ENCODE results near the gene DAAM1.

Gene DAAM1

DNA sequence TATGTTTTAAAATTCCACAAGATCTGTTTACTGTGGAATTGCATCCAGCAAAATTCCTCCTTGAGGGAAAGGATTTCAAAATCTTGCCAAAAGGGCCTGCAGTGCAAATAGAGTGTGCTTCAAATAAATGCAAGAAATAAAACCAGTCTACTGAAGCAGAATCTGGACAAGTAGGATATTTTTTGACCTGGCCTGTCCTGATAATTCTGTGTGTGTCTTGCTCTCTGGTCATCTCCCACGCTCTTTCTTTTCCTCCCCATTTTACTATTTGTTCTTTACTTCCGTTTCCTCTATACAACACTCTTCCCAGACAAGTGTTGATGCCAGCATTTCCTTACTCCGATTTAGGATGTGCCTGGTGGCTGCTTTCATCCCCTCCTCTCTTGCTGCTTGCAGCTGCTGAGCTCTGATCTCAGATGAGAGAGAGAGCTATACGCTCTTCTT is 160.8 kb downstream of the DAAM1 start:
- TF ChIP-seq, protein P1, sequence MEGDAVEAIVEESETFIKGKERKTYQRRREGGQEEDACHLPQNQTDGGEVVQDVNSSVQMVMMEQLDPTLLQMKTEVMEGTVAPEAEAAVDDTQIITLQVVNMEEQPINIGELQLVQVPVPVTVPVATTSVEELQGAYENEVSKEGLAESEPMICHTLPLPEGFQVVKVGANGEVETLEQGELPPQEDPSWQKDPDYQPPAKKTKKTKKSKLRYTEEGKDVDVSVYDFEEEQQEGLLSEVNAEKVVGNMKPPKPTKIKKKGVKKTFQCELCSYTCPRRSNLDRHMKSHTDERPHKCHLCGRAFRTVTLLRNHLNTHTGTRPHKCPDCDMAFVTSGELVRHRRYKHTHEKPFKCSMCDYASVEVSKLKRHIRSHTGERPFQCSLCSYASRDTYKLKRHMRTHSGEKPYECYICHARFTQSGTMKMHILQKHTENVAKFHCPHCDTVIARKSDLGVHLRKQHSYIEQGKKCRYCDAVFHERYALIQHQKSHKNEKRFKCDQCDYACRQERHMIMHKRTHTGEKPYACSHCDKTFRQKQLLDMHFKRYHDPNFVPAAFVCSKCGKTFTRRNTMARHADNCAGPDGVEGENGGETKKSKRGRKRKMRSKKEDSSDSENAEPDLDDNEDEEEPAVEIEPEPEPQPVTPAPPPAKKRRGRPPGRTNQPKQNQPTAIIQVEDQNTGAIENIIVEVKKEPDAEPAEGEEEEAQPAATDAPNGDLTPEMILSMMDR (IDR thresholded peaks at IDR 0.05; ENCODE audit: low read length, missing control alignments) = no peak
- peak; percentile 47 for DNase-seq (ENCODE audit: low read depth)

DNA sequence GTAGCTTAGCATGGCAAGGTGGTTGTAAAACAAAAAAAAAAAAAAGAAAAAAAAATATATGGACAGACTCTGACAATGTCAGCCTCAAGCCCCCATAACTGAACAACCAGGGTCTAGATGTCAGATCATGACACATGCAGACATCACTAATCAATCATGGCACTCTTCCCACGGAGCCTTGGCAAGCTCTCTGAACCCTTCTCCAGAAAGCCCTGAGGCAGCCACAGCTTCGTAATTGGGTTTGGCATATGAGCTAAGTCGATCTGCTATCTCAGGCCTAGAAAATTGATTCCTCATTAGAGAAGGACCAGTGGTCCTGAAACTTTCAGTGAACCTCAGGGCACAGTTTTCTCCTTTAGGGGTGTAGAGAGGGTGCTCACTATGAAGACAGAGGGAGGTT is 164.5 kb downstream of the DAAM1 start:
- DNase-seq (ENCODE audit: low read depth) = no peak

More for the DNA sequence above, 160.8 kb downstream of the DAAM1 start:
- no peak overlapping the region for H3K4me3 ChIP-seq (replicated peaks; ENCODE audit: low read depth, low read length)

DNA sequence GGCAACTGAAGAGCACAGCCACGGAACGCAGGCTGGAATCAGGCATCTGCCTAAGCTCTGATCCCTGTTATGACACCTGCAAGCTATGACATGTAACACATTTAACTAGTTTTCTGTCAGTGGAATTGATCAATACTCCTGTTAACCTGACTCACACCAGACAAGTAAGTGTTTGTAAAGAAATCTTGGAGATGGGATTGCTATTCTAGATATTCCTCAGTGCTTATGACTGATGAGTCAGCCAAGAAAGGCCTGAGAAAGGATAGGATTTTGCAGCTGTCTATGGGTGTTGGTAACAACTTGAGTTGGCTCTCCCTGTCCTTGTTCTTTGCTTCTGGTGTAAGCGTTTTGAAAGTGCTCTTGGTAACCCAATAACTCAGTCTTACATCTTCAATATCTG is 166.2 kb downstream of the DAAM1 start:
- TF ChIP-seq, protein P1 (IDR thresholded peaks at IDR 0.05; ENCODE audit: low read length, missing control alignments) = no peak
- DNase-seq (ENCODE audit: low read depth) = peak; percentile 35

More for the DNA sequence above, 164.5 kb downstream of the DAAM1 start:
- TF ChIP-seq, protein P1 (IDR thresholded peaks at IDR 0.05; ENCODE audit: low read length, missing control alignments) = no peak
- no peak overlapping the region for H3K4me3 ChIP-seq (replicated peaks; ENCODE audit: low read depth, low read length)

DNA sequence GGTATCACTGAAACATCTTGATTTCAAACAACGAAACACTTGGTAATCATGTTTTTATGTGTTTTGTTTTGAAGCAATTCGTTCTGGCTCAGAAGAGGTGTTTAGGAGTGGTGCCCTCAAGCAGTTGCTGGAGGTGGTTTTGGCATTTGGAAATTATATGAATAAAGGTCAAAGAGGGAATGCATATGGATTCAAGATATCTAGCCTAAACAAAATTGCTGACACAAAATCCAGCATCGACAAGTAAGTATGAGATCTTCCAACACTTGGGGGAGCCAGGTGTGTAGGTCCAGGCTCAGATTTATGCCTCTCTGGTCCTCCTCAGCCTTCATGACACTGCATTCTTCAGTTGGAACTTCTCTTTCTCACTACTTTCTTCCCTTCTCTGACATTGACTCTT is 166.6 kb downstream of the DAAM1 start:
- no peak overlapping the region for H3K4me3 ChIP-seq (replicated peaks; ENCODE audit: low read depth, low read length)
- TF ChIP-seq, protein P1 (IDR thresholded peaks at IDR 0.05; ENCODE audit: low read length, missing control alignments) = no peak
- DNase-seq (ENCODE audit: low read depth) = no peak

More for the DNA sequence above, 166.2 kb downstream of the DAAM1 start:
- H3K4me3 ChIP-seq (replicated peaks; ENCODE audit: low read depth, low read length) = no peak overlapping the region

DNA sequence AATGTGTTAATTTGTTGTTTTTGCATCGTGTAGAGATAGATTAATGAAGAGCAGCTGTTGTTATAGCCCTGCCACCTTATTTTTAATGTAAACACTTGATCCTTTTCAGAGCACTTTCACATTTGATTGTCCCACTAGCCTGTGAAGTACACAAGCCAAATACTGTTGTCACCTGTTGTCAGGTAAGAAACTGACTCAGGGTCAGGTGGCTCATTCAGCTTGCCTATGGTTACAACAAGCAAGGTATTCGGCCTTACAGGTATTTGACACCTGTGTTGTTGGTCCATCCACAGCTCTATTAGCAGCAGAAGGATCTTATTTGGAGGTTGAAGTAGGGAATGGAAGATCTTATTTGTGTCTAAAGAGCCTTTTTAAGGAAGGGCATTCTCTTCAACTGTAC is 167.8 kb downstream of the DAAM1 start:
- no peak for DNase-seq (ENCODE audit: low read depth)
- H3K4me3 ChIP-seq (replicated peaks; ENCODE audit: low read depth, low read length) = no peak overlapping the region
- TF ChIP-seq, protein P1 (IDR thresholded peaks at IDR 0.05; ENCODE audit: low read length, missing control alignments) = no peak

DNA sequence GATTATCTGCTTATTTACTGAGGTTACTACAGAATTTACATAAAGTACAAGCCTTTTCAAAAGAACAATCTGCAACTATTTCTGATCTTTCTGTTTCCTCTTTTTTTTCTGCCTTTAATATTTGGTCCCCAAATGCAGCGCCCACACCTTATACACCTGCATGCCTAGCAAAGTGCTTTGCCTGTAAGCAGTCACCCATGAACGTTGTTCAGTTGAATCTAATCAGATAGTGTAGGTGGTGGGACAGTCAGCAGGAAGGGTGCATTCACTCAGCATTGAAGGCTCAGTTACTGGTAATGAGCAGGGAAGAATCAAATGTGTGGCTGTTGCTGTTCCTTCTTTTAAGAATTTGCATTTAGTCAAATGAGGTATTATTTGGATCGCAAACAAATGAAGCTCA is 168.3 kb downstream of the DAAM1 start:
- TF ChIP-seq, protein P1 (IDR thresholded peaks at IDR 0.05; ENCODE audit: low read length, missing control alignments) = no peak
- no peak overlapping the region for H3K4me3 ChIP-seq (replicated peaks; ENCODE audit: low read depth, low read length)
- DNase-seq (ENCODE audit: low read depth) = no peak

DNA sequence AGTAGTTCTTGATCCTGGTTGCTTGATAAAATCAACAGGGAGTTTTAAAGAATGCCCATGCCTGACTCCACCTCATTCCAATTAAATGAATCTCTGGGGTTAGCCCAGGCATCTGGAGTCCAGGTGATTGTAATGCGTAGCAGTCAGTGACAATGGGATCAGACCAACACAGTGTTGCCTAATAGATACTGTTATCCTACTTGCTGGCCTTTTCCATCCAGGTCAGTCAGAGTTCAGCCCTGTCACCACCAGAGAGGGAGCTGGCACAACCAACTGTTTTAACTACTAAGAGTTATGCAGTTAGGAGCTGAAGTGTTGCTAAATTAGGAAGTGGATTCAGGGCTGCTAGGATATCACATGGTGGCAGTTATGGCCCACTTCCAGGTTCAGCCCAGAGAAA is 169.6 kb downstream of the DAAM1 start:
- H3K4me3 ChIP-seq (replicated peaks; ENCODE audit: low read depth, low read length) = no peak overlapping the region
- DNase-seq (ENCODE audit: low read depth) = peak; percentile 86
- TF ChIP-seq, protein P1 (IDR thresholded peaks at IDR 0.05; ENCODE audit: low read length, missing control alignments) = no peak

Measured in fibroblast of pulmonary artery (primary cell).